ENCODE results near the gene OR4F6. TPM values are rescaled to one million over a fixed set of nuclear protein-coding genes. Genes with fewer than 3 reads are reported as not detected.
"Not testable (repeated sequence)": the region's sequence is repeated elsewhere in the genome, so short reads cannot be mapped to it uniquely, and the experiment has no call there.

Gene OR4F6
- total RNA-seq, 2 donors from 2014 or later = not detected

GRCh38 chr15:101790748-101791147 lies 12.6 kb upstream of the OR4F6 start:
- not testable (repeated sequence) for ATAC-seq (ENCODE audit: insufficient number of reproducible peaks, low FRiP score, low read depth); H3K4me3 ChIP-seq; H3K27ac ChIP-seq; H3K4me1 ChIP-seq (ENCODE audit: control insufficient read depth in 1 of 2, low read depth in 2 of 2); H3K27me3 ChIP-seq (replicated peaks; ENCODE audit: insufficient read depth); H3K9me3 ChIP-seq; DNase-seq (ENCODE audit: low spot score); H3K36me3 ChIP-seq

- not testable (repeated sequence) for H3K4me1 ChIP-seq (ENCODE audit: control insufficient read depth in 1 of 2, low read depth in 2 of 2); H3K9me3 ChIP-seq; H3K27ac ChIP-seq; DNase-seq (ENCODE audit: low spot score); H3K4me3 ChIP-seq; ATAC-seq (ENCODE audit: insufficient number of reproducible peaks, low FRiP score, low read depth); H3K27me3 ChIP-seq (replicated peaks; ENCODE audit: insufficient read depth); H3K36me3 ChIP-seq
Measured at GRCh38 chr15:101793981-101794380, 9.3 kb upstream of the OR4F6 start.

- no peak for TF ChIP-seq CTCF (IDR thresholded peaks at IDR 0.05)
- DNase-seq (ENCODE audit: low spot score) = no peak
- no peak for ATAC-seq (ENCODE audit: insufficient number of reproducible peaks, low FRiP score, low read depth)
- H3K27me3 ChIP-seq (replicated peaks; ENCODE audit: insufficient read depth) = no peaks in the 10 kb centered on the region
- H3K4me1 ChIP-seq (ENCODE audit: control insufficient read depth in 1 of 2, low read depth in 2 of 2) = no peaks in the 10 kb centered on the region
- H3K27ac ChIP-seq = no peak overlapping the region
- no peaks in the 10 kb centered on the region for H3K9me3 ChIP-seq
- H3K4me3 ChIP-seq = no peak overlapping the region
- no peaks in the 10 kb centered on the region for H3K36me3 ChIP-seq
Measured at GRCh38 chr15:101795455-101795854, 7.9 kb upstream of the OR4F6 start.

GRCh38 chr15:101799665-101800064 lies 3.6 kb upstream of the OR4F6 start:
- no peak for DNase-seq (ENCODE audit: low spot score)
- ATAC-seq (ENCODE audit: insufficient number of reproducible peaks, low FRiP score, low read depth) = no peak
- Histone ChIP-seq H3K9me3 (no peaks in the 10 kb centered on the region), H3K36me3 (no peaks in the 10 kb centered on the region), H3K27ac (no peak overlapping the region), H3K27me3 (replicated peaks; ENCODE audit: insufficient read depth) (no peaks in the 10 kb centered on the region), H3K4me3 (no peak overlapping the region), H3K4me1 (ENCODE audit: control insufficient read depth in 1 of 2, low read depth in 2 of 2) (no peaks in the 10 kb centered on the region)
- no peak for TF ChIP-seq CTCF (IDR thresholded peaks at IDR 0.05)

GRCh38 chr15:101801048-101801447 lies 2.3 kb upstream of the OR4F6 start:
- no peak for TF ChIP-seq CTCF (IDR thresholded peaks at IDR 0.05)
- DNase-seq (ENCODE audit: low spot score) (no peak), ATAC-seq (ENCODE audit: insufficient number of reproducible peaks, low FRiP score, low read depth) (no peak)
- Histone ChIP-seq H3K27ac (no peak overlapping the region), H3K4me3 (no peak overlapping the region), H3K36me3 (no peaks in the 10 kb centered on the region), H3K27me3 (replicated peaks; ENCODE audit: insufficient read depth) (no peaks in the 10 kb centered on the region), H3K4me1 (ENCODE audit: control insufficient read depth in 1 of 2, low read depth in 2 of 2) (no peaks in the 10 kb centered on the region), H3K9me3 (no peaks in the 10 kb centered on the region)

GRCh38 chr15:101803676-101804075 lies 367 bp downstream of the OR4F6 start:
- no peak for TF ChIP-seq CTCF (IDR thresholded peaks at IDR 0.05)
- Histone ChIP-seq H3K4me3 (no peak overlapping the region), H3K4me1 (ENCODE audit: control insufficient read depth in 1 of 2, low read depth in 2 of 2) (no peaks in the 10 kb centered on the region), H3K27ac (no peak overlapping the region), H3K9me3 (no peaks in the 10 kb centered on the region), H3K36me3 (no peaks in the 10 kb centered on the region), H3K27me3 (replicated peaks; ENCODE audit: insufficient read depth) (no peaks in the 10 kb centered on the region)
- ATAC-seq (ENCODE audit: insufficient number of reproducible peaks, low FRiP score, low read depth) (no peak), DNase-seq (ENCODE audit: low spot score) (no peak)

Data from thoracic aorta (tissue), 2 donors.